ENCODE results near the gene TRPM3.

- TF ChIP-seq CTCF (IDR thresholded peaks at IDR 0.05; ENCODE audit: low read depth, low read length) (no peak), POLR2A (IDR thresholded peaks at IDR 0.05; ENCODE audit: extremely low read depth, insufficient read length) (no peak), MAX (IDR thresholded peaks at IDR 0.05; ENCODE audit: low read depth, low read length) (no peak), MYC (IDR thresholded peaks at IDR 0.05; ENCODE audit: low read depth, low read length) (no peak)
Observed at GRCh38 chr9:70761139-70761670, 360.2 kb downstream of the TRPM3 start.
